HG02678 (cell line): ENCODE results near the gene VTI1A.

Experiments used
- ATAC-seq: cut with Tn5 transposase; IDR thresholded peaks from one replicate; pipeline ENCODE4 v1.9.1; 2021; ENCODE audit warnings: mild to moderate bottlenecking, moderate library complexity; ENCODE audit not compliant: unreplicated experiment

VTI1A gene

DNA sequence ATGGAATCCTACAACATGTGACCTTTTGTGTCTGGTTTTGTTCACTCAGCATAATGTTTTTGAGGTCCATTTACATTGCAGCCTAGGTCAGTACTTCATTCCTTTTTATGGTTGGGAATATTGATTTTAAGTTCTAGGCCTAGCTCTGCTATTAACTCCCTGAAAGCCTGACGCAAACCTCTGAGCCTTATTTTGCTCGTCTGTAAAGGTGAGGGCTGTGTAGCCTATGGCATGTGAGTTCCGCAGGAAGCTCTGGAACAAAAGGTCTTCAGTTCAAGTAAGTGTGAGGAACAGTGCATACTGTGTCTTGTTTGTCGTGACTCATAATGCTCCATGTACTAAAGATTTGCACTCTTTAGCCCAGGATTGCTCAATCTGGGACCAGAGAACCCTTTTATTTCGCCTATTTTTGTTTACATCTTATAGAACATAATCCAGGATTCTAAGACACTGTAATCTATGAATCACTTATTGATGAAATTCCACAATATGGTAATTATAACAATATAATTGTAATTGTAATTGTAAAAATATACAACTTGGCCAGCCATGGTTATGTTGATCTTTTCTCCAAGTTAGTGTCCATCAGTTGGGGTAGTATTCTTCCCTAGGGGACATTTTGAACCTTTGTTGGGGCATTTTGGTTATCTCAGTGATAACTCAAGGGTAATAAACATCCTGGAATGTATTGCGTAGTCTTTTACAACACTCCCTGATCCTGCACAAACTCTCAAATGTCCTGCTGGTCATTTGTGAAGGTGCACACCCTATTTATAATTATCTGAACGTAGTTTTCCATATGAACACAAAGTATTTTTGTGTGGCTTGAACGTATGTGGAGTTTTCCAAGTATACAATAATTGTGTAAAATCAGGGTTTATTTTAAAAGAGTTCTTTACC lies 184.7 kb downstream of the VTI1A start:
- no peak for ATAC-seq

DNA sequence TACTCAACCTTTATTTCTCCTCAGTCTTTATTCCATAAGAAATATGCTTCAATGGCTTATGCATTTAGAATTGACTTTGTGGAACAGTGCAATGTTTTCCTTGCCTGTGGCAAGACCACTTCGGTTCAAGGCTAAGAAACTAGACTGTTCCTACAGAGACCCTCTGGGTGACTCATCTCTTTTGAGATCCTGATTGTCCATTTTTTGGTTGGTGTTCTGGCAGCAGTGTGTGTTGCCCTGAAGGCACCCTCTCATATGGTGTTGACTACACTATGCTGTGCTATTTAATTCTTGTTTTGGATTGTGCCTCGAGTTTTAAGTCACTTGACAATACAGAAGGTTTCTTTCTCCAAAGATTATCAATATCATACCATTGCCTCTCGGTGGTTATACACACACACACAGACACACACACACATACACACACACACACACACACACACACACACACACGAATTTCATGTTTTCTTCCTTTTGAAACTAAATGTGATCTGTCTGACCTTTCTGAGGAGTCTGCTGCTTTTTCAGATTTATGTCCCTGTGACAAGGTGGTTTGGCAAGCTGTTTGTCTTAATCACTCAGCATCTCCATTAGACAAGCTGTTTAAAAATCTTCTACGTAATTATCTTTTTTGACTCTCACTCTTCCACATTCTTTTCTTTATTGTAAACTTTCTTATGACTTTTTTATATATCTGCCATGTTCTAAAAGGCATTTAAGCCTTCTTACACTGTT lies 187.2 kb downstream of the VTI1A start:
- no peak for ATAC-seq

DNA sequence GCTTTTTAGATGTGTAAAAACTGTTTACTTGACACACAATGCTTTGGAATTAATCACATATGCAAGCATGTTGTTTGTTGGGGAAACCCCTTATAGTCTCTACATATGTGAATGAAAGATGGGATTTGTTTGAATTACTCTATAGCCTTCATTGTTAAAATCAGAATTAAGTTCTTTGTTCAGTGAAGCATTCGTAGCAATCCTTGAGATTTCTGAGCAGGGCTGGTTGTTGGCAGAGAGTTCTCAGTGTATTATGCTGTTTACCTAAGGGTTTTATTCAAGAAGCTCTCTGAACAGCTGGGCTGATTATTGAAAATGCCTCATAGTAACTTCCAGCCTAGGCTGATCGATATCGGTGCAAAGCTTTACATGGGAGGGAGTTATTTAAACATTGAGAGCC lies 190.9 kb downstream of the VTI1A start:
- no peak for ATAC-seq

DNA sequence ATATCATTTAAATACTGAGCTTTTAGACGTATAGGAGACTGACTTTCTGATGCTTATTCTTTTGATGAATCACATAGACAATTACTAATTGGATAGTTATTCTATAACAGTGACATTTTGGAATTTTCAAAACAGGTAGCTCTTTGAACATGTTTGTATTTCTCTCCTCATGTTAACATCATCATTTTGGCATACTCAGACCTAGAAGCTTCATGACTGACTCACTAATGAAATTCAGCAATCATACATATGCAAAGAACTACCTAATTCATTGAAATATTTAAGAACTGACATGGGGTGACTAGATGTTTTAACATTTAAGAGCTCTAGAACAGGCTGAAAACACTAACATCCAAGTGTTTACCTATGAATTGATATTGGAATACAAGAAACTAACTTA lies 192.3 kb downstream of the VTI1A start:
- ATAC-seq, result no peak

DNA sequence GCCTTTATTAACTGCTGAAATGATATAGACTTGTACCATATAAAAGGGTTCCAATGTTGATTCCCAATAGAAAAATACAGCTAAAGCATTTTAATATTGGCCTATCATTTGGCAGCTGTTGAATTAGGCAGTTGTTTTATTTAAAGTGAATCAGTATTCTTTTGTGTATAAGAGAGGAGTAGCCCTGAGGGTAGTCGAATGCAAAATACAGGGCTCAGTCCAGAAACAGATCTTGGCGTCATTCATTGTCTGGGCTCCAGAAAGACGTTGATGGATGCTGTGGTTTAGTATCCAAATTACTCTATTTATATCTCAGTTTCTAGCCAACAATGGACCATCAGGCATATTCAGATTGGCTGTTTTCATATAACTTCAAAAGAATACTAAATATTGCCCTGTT lies 193.6 kb downstream of the VTI1A start:
- ATAC-seq, result no peak

DNA sequence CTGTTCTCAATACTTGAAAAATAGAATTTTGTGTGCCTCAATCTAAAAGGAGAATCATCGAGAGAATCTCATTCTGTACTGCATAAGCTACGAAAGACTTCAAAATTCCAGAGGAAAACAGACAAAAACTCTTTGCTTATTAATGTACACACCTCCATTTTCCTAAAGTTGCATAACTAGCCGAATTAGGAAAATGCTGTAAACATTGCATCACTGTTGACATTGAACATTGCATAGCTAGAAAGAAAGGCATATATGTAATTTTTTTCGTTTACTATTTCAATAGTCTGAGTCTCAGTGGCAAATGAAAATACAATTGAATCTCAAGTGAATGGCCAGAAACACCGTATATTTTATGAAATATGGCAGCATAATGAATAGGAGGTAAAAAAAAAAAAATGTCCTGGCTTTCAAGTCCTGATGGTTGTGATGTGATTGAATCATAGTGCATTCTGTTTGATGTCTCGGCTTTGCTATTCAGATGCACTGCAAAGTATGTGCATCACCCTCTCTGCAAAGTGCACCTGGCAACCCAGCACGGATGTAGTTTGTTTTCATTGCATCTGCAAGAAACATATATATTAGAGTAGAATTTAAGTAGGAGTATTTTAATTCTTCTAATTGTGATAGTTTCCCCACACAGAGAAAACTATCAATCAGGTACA lies 196.7 kb downstream of the VTI1A start:
- ATAC-seq, result no peak

DNA sequence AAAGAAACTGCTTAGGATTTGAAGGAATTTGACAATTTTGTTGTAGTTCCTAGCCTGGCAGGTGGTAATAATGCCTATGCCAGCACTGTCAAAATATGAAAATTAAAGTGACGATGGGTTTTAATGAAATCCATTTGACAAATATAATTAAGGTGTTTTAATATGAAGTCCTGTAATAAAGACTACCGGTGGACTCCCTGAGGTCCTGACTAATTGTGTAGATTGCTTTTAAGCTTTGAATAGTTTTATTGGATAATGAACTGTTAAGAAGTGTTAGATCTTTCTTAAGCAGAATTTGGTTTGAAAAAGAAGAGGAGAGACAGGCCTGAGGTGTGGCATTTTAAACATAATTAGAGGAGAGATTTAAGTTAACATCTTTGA lies 197.2 kb downstream of the VTI1A start:
- ATAC-seq, result no peak

DNA sequence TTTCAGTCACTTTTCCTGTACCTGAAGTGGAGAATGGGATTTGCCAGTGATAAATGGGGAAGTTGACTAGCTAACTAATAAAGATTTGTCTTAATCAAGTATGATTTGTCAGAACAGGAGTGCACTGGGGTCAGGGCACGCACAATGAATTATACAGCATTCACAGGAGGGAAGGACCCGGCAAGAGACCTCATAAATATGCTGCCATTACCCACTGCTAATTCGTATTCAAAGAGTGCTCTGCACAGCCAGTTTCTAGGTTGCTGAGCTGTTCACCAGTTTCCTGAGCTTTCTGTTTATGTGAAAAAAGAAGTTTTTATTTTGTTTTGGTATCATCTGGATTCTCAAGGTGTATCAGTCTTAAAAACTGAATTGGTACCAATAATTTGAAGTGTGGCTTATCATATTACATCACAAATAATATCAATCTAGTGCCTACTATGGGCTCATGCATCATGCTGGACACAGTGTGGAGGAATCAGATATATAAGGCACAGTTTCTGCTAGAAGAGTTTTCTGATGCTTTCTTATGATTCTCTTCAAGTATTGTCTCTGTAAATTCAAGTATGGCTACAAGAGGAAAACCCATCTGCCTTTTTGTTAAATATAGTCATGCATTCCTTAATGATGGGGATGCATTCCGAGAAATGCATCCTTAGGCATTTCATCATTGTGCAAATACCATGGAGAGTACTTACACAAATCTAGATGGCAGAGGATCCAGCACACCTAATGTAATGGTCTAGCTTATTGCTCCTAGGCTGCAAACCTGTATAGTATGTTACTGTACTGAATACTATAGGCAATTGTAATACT lies 202.2 kb downstream of the VTI1A start:
- ATAC-seq, result no peak

DNA sequence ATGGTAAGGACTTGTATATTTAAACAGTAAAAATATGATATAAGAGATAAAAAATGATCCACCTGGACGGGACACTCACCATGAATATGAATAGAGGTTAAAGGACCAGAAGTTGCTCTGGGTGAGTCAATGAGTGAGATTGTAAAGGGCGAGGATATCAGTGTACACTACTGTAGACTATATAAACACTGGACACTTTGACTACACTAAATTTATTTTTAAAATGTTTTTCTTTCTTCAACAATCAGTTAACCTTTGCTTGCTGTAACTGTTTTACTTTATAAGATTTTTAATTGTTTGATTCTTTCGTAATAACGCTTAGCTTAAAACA lies 202.8 kb downstream of the VTI1A start:
- ATAC-seq, result no peak

DNA sequence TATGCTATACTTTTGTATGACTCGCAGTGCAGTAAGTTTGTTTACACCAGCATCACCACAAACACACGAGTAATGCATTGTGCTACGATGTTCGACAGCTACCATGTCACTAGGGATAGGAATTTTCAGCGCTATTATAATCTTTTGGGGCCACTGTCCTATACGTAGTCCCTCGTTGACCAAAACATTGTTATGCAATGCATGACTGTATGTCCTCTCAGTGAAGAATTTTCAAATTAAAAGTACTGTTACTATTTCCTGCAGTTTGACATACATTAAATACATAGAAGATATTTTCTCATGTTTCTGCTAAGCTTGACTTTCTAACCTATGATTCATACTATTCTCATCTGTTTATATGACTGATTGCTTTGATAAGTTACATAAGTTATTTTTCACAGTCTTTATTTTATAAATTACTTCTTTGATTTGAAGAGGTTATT lies 203.6 kb downstream of the VTI1A start:
- ATAC-seq, result no peak

DNA sequence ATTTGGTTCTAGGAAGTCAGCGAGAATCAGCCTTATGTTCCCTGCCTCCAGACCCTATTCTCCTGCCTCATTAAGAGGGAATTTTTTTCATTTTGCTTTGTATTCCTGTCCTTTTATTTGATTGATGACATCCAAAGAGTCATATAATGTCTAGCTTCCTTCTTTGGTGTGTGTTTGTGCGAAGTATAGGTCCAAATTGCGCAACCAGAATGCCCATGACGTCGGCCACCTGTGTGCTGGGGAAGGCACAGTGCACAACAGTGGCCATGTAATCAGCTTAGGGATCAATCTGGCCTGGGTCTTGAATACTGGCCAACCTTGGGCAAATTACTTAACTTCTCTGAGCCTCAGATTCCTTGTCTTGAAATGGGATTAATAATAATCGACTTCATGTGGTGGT lies 206.2 kb downstream of the VTI1A start:
- ATAC-seq, result no peak

DNA sequence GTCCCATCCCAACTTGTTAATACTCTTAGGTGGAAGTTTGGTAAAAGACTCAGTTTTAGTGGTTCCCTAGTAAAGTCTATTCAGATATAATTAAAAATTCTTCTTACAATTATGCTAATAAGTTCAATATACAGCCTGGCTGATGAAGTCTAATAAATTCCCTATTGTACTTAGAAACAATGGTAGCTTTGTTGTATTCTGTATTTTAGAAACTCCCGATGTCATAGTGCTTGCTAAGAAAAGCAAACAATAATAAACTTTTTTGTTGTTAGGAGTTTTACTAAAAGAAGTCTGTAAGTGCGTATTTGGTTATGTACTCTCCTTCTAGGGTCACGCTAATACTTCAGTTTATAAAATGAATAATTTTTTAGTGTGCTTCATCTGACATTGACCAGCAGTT lies 206.8 kb downstream of the VTI1A start:
- ATAC-seq, result no peak

DNA sequence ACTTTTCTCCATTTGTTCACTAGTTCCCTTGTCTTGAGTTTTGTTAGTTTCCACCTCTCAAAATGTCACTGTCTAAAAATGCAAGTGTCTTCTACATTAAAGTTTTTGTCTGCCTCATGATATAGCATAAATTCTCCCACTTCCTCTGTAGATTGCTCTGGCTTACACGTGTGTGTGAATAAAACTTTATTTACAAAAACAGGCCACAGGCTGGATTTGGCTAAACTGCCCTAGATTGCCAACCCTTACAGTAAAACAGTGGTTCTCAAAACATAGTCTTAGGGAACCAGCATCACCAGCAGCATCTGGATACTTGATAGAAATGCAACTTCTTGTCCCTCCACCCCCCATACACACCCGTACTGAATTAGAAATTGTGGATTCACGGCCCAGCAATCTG lies 207.8 kb downstream of the VTI1A start:
- ATAC-seq, result no peak

DNA sequence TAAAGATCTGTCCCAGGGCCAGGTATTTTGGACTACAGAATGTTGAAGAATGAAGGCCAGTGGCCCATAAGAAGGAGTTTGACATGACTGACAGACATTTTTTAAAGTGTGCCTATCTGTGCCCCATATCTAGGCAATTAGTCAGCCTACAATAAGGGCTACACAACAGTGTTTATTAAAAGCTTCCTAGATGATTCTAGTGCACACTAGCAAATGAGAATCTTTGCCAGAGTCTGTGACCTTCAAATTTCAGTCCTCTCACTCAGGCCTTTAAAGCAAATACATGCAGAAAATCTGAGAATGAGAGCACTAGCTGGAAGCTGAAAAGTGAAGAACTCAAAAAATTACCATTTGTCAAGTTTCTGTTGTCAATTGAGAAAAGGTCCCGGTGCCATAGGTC lies 208.7 kb downstream of the VTI1A start:
- ATAC-seq, result no peak

DNA sequence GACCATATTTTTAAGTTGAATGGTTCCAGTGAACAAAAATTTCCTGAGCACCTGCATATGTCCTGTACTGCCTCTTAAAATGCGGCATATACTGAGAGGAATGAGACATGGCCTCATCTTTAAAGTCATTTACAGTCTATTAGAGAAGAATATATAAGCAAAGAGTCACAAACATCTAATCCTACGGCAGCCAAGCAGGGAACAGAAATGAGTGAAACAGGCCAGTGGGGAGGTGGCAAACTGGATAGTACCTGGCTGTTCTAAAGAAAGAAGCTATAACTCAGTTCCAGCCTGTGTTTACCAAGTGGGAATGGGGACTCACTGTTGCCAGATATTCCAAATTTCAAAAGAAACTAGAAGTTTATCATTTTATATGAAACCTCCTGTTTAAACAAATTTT lies 211.4 kb downstream of the VTI1A start:
- ATAC-seq, result no peak

DNA sequence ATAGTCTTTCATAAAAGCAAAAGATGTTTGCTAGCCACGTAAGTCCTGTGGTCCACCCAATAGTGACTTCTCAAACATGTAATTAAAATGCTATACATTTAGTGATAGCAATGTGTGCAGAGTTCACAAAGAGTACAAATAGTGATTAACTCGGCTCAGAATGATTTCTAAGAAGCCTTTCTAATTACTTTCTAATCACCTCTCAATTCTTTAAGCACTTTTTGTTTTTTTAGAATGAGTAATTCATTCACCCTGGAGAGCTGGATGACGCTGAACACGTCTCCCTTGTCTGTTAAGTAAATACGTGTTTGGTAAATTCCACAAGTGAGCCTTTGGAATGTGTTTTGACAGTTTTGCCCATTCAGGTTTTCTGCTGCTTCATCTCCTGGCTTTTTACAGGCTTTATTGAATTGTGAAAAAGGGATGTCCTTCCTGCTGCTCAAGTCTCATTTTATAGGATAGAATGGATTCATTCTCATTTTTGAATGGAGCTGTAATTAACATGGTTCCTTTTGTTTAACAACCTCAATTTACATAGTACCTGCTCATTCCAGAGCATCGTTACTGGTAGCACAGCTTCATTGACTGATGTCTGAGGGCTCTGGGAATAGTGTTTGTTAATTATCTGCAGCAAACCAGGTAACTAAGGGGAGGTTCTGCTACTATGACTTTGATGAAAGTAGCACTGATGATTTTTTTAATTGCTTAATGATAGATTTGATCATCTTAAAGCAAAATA lies 212.1 kb downstream of the VTI1A start:
- ATAC-seq, result no peak

DNA sequence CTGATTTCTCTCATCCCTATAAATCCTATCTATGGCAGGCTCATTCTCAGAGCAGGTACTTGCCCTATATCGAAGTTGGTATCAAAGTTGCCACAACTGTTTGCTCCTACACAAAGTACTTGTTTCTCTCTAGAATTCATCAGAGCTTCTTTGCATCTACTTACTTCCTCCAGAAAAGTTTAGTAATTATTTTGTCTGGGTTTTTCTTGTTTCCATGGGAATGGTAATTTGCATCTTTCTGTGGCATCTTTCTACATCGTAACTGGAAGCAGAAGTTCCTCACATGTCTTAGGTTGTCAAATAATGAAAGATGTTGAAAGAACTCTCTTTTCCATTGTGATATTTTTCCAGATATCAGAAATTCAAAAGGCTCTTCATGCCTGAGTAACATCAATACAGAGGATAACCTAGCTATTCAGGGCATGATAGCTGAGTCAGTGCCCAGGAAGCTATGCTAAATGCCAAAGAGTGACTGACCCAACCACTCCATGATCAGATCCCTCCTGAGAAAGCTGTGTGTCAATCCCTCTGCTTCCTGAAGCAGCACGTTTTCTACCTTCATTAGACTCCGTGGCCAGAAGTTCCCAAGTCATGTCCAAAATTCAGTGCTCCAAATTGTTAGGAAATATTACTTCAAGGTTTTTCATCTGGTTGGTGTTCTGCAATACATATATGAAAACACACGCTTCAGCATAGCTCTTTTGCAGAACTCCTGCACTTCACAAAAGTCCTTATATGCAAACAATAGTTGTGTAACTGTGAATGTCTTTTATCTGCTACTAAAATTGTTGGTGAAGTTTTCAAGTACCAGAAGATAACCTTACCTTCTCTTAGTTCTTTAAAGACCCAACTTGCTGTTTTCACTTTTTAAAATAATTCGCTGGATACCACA lies 216.5 kb downstream of the VTI1A start:
- no peak for ATAC-seq

DNA sequence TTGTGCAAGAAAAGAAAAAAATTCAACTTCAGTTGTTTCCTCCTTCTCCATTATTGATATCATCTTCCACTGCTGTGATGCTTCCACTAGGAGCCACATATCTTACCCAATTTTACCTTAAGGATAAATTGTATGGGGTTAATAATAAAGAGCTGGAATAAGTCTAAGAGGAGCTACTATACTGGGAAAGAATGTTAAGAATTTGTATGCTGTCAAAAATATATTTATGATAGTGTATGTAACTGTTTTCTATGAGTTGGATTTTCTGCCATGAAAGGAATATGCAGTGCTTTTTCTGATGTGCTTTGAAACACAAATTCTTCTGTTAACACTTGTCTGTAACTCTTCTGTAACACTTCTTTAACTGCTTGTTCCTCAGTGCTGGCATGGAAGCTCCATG lies 219.1 kb downstream of the VTI1A start:
- no peak for ATAC-seq

DNA sequence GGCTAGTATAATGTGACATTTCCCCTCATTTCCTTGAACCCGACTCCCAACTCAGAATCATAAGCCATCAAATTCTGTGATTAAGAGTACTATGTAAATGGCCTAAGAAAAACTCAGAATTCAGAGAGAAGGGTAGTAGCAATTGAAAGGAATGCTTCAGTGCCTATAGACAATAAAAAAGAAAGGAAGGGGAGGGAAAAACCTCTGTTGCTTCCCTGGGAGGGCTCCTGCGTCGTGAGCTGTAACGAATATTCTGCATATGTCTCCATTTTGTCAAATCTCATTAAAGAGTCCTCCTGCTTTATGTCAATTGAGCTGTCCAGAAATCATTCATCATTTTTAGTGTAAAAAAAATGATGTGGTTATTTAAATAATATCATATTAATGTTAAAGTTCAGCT lies 223.0 kb downstream of the VTI1A start:
- ATAC-seq, result no peak
